Panc1 (cell line): Measurements from ENCODE around the gene CHRNE. TPM values are rescaled to one million over a fixed set of nuclear protein-coding genes. Genes with fewer than 3 reads are reported as not detected.

Source experiments
- ATAC-seq: fragments of 200-7000 bp; cut with Tn5 transposase; 2 replicates; pipeline ENCODE4 v1.9.1; 2020; ENCODE audit warnings: mild to moderate bottlenecking, moderate library complexity
- BruUV-seq: library from RNA; stranded (reverse); fragments of 400-500 nt; replicated peaks from 2 replicates; lab custom pipeline; 2021; lab: Mats Ljungman, UMichigan
- CTCF ChIA-PET: fragments of 300-600 bp; sonication (Branson Sonifier 250); formaldehyde crosslinking; loops from one replicate; lab custom pipeline; 2022; ENCODE audit warnings: antibody characterized with exemption; lab: Charles Lee
- POLR2A ChIA-PET: fragments of 300-600 bp; sonication (Branson Sonifier 250); formaldehyde crosslinking; loops from one replicate; lab custom pipeline; 2022; ENCODE audit warnings: antibody characterized with exemption; lab: Charles Lee
- DNase-seq: peaks from one replicate; pipeline ENCODE4 v3.0.0-alpha.2; 2010; ENCODE audit warnings: low read depth, low spot score
- H3K27ac ChIP-seq: 2 replicates; pipeline ENCODE4 v1.5.1; 2011; ENCODE audit warnings: mild to moderate bottlenecking, low read length, inconsistent platforms
- H3K27me3 ChIP-seq: fragments of 200-500 bp; sonication (Bioruptor generic); 2 replicates; pipeline ENCODE4 v1.6.0; 2014; ENCODE audit warnings: low read length, inconsistent platforms; ENCODE audit not compliant: control insufficient read depth, insufficient read depth
- H3K36me3 ChIP-seq: fragments of 200-500 bp; sonication (Bioruptor generic); 2 replicates; pipeline ENCODE4 v1.5.1; 2014; ENCODE audit warnings: inconsistent platforms, mild to moderate bottlenecking, low read length, moderate library complexity; ENCODE audit not compliant: control insufficient read depth, insufficient read depth
- H3K4me1 ChIP-seq: 2 replicates; pipeline ENCODE4 v1.5.1; 2011; ENCODE audit warnings: inconsistent platforms, mild to moderate bottlenecking, low read length, moderate library complexity; ENCODE audit not compliant: control insufficient read depth, insufficient read depth
- H3K4me3 ChIP-seq, 2 experiments: 2 replicates each; pipeline ENCODE4 v1.5.1; 2011 to 2012; ENCODE audit warnings: low read depth in 2 of 2, low read length in 2 of 2, mild to moderate bottlenecking in 2 of 2, inconsistent platforms in 1 of 2, moderate library complexity in 1 of 2
- H3K9me3 ChIP-seq: fragments of 200-500 bp; sonication (Bioruptor generic); 2 replicates; pipeline ENCODE4 v1.5.1; 2014; ENCODE audit warnings: low read depth, mild to moderate bottlenecking, inconsistent platforms, low read length, moderate library complexity; ENCODE audit not compliant: control insufficient read depth, insufficient read depth
- CTCF ChIP-seq: fragments of 450-650 bp; IDR thresholded peaks from 2 replicates; pipeline ENCODE4 v1.5.1; 2017; ENCODE audit warnings: mild to moderate bottlenecking
- POLR2AphosphoS5 ChIP-seq: IDR thresholded peaks from 2 replicates; pipeline ENCODE4 v1.6.1; 2012; ENCODE audit warnings: mild to moderate bottlenecking, low read depth, low read length, moderate library complexity
- REST ChIP-seq, 2 experiments: IDR thresholded peaks; 2 replicates each; pipeline ENCODE4 v1.6.1; 2011 to 2012; ENCODE audit warnings: low read depth in 2 of 2, control low read depth in 1 of 2, low read length in 1 of 2, mild to moderate bottlenecking in 1 of 2, moderate library complexity in 1 of 2; ENCODE audit not compliant: insufficient read depth in 1 of 2
- SIN3A ChIP-seq: IDR thresholded peaks from 2 replicates; pipeline ENCODE4 v1.6.1; 2012; ENCODE audit warnings: low read depth, mild to moderate bottlenecking, low read length, moderate library complexity, borderline replicate concordance; ENCODE audit not compliant: insufficient read depth
- TCF7L2 ChIP-seq: IDR thresholded peaks from 2 replicates; pipeline ENCODE4 v1.6.1; 2011; ENCODE audit warnings: mild to moderate bottlenecking, low read depth, low read length, inconsistent platforms
- in situ Hi-C: cut with HindIII; loops from 2 replicates; pipeline ENCODE4 v1.10.0; 2016; ENCODE audit warnings: low sequenced_read_pairs, low pct_unique_long_range_greater_than_20kb
- intact Hi-C: fragments of 100-400 bp; cut with micrococcal nuclease; formaldehyde crosslinking; loops from one replicate; pipeline ENCODE4 v1.10.0; 2022; ENCODE audit not compliant: unreplicated experiment
- total RNA-seq: library from RNA; stranded (reverse); gene quantifications from one replicate; pipeline ENCODE4 v1.2.1, GENCODE V29; 2021; ENCODE audit not compliant: unreplicated experiment

Gene CHRNE
- total RNA-seq, 1 experiment from 2014 or later, result 0.13 TPM

GRCh38 chr17:4901648-4902344 lies 1.1 kb downstream of the CHRNE start:
- H3K36me3 ChIP-seq, result no peaks in the 10 kb centered on the region
- H3K27me3 ChIP-seq, result no peaks in the 10 kb centered on the region
- intact Hi-C loops (no loop called here), in situ Hi-C loops (no loop called here)
- CTCF ChIA-PET, result no interaction called here
- TF ChIP-seq POLR2AphosphoS5, result no peak
- no peak for TF ChIP-seq TCF7L2
- TF ChIP-seq CTCF, result no peak
- no peak for TF ChIP-seq SIN3A
- TF ChIP-seq REST (IDR thresholded peaks at IDR 0.05; ENCODE audit: insufficient read depth in 1 of 2, low read depth in 2 of 2, low read length in 1 of 2), result no peak
- H3K4me3 ChIP-seq, result no peak overlapping the region
- ATAC-seq (no peak; the same call in 1 of the 2 replicates), DNase-seq (no peak)
- H3K9me3 ChIP-seq, result no peaks in the 10 kb centered on the region
- POLR2A ChIA-PET, result no interaction called here
- BruUV-seq, result no TSS peak
- no peak overlapping the region for H3K27ac ChIP-seq
- no peaks in the 10 kb centered on the region; the same call in 1 of the 2 replicates for H3K4me1 ChIP-seq

- H3K4me3 ChIP-seq, result no peak overlapping the region
- DNase-seq (no peak), ATAC-seq (no peak)
- ChIA-PET POLR2A (no interaction called here), CTCF (no interaction called here)
- no peaks in the 10 kb centered on the region; the same call in 1 of the 2 replicates for H3K4me1 ChIP-seq
- no peaks in the 10 kb centered on the region for H3K27me3 ChIP-seq
- H3K9me3 ChIP-seq, result no peaks in the 10 kb centered on the region
- H3K27ac ChIP-seq, result no peak overlapping the region
- in situ Hi-C loops (no loop called here), intact Hi-C loops (no loop called here)
- TF ChIP-seq SIN3A (no peak), CTCF (no peak), POLR2AphosphoS5 (no peak), TCF7L2 (no peak), REST (IDR thresholded peaks at IDR 0.05; ENCODE audit: insufficient read depth in 1 of 2, low read depth in 2 of 2, low read length in 1 of 2) (no peak)
- no peaks in the 10 kb centered on the region for H3K36me3 ChIP-seq
- no TSS peak for BruUV-seq
Measured at GRCh38 chr17:4901108-4901647, 1.7 kb downstream of the CHRNE start.
